Measurements from ENCODE around the gene SYNDIG1. TPM values are rescaled to one million over a fixed set of nuclear protein-coding genes. Genes with fewer than 3 reads are reported as not detected.

The SYNDIG1 gene
- total RNA-seq, 6 experiments from 2014 or later = 0.14 to 0.31 TPM; not detected in 4

DNA sequence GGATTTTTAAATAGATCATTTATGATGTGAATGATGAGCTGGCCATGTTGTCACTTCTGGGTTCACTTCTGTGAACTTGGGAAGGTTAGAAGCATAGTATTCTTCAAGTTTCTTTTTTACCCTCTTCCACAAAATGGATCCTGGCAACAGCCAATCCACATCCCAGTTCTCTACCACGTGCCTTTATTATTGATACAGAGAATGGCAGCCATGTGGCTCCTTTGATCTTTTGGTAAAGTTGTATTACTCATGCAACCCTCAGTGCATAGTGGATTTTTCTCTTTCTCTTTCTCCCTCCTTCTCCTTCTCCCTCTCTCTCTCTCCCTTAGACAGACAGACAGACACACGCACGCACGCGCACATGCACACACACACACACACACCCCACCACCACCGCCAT lies 50.0 kb downstream of the SYNDIG1 start:
- TF ChIP-seq, protein P1, sequence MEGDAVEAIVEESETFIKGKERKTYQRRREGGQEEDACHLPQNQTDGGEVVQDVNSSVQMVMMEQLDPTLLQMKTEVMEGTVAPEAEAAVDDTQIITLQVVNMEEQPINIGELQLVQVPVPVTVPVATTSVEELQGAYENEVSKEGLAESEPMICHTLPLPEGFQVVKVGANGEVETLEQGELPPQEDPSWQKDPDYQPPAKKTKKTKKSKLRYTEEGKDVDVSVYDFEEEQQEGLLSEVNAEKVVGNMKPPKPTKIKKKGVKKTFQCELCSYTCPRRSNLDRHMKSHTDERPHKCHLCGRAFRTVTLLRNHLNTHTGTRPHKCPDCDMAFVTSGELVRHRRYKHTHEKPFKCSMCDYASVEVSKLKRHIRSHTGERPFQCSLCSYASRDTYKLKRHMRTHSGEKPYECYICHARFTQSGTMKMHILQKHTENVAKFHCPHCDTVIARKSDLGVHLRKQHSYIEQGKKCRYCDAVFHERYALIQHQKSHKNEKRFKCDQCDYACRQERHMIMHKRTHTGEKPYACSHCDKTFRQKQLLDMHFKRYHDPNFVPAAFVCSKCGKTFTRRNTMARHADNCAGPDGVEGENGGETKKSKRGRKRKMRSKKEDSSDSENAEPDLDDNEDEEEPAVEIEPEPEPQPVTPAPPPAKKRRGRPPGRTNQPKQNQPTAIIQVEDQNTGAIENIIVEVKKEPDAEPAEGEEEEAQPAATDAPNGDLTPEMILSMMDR (IDR thresholded peaks at IDR 0.05) = no peak
- H3K27ac Mint-ChIP-seq = no peak overlapping the region
- no peak overlapping the region for H3K4me3 Mint-ChIP-seq
- peaks cover 14% of the 10 kb centered on the region for H3K27me3 Mint-ChIP-seq (ENCODE audit: insufficient read depth)
- H3K9me3 Mint-ChIP-seq = no peaks in the 10 kb centered on the region
- DNase-seq = no peak
- H3K36me3 Mint-ChIP-seq (ENCODE audit: low read depth) = no peaks in the 10 kb centered on the region
- no peaks in the 10 kb centered on the region for H3K4me1 Mint-ChIP-seq (ENCODE audit: low read depth)

DNA sequence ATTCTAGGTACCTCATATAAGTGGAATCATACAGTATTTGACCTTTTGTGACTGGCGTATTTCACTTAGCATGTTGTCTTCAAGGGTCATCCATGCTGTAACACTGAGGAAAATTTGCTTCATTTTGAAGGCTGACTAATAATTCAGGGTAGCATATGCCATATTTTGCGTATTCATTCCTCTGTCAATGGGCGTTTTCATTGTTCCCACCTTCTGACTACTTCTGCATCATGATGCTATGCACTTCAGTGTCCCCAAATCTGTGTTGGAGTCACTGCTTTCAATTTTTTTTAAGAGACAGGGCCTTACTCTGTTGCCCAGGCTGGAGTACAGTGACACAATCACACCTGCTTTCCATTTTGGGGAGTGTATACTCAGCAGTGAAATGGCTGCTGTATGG lies 51.6 kb downstream of the SYNDIG1 start:
- Mint-ChIP-seq H3K36me3 (ENCODE audit: low read depth) (no peaks in the 10 kb centered on the region), H3K27ac (no peak overlapping the region), H3K27me3 (ENCODE audit: insufficient read depth) (peaks cover 16% of the 10 kb centered on the region), H3K4me3 (no peak overlapping the region), H3K9me3 (no peaks in the 10 kb centered on the region), H3K4me1 (ENCODE audit: low read depth) (no peaks in the 10 kb centered on the region)
- no peak for DNase-seq
- TF ChIP-seq, protein P1 (IDR thresholded peaks at IDR 0.05) = no peak

DNA sequence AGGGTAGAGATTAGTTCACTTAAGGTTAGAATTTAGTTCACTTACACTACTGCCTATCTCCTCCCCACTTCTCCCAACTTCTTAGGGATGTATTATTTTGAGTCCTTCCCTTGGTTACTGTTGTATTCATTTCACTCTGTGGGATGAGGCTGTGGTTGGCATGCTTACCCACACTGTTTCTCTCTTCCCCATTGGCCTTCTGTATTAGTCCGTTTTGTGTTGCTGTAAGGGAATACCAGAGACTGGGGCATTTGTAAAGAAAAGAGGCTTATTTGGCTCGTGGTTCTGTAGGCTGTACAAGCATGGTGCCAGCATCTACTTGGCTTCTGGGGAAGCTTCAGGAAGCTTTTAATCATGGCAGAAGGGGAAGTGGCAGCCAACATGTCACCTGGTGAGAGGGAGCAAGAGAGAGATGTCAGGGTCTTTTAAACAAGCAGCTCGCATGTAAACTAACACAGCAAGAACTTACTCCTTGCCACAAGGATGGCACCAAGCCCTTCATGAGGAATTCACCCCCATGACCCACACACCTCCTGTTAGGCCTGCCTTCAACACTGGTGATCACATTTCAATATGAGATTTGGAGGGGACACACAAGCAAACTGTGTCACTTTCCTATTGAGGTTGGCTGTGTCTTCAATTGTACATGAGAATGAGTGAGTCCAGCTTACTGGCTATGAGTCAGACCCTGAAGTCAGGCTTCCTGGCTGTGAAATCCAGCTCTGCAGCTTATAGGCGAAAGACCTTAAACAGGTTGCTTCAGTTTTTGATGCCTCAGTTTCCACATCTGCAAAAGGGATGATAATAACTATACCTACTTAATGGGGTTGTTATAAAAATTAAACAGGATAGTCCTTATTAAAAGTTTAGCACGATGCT lies 53.3 kb downstream of the SYNDIG1 start:
- DNase-seq = no peak
- TF ChIP-seq, protein P1 (IDR thresholded peaks at IDR 0.05) = no peak
- Mint-ChIP-seq H3K4me1 (ENCODE audit: low read depth) (no peaks in the 10 kb centered on the region), H3K36me3 (ENCODE audit: low read depth) (no peaks in the 10 kb centered on the region), H3K9me3 (no peaks in the 10 kb centered on the region), H3K4me3 (no peak overlapping the region), H3K27me3 (ENCODE audit: insufficient read depth) (peaks cover 16% of the 10 kb centered on the region), H3K27ac (no peak overlapping the region)

DNA sequence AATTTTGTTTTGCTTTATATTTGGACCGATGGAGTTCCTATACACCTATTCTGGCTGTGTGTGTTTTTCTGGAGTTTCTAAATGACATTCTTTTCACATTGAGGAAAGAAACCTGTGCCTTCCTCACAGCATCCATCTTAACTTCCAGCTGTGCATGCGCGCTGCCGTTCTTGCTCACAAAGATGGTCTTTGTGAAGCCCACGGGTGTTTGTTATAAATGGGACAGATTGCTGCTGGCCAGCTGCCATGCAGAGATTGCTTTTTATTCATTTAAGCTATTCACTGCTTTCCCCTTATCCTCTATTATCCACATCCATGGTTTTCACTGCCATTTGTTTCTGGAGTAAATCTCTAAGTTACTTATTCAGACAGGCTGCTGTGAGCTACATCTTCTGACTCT lies 54.2 kb downstream of the SYNDIG1 start:
- Mint-ChIP-seq H3K4me3 (no peak overlapping the region), H3K27ac (no peak overlapping the region), H3K9me3 (no peaks in the 10 kb centered on the region), H3K36me3 (ENCODE audit: low read depth) (no peaks in the 10 kb centered on the region), H3K4me1 (ENCODE audit: low read depth) (no peaks in the 10 kb centered on the region), H3K27me3 (ENCODE audit: insufficient read depth) (peaks cover 16% of the 10 kb centered on the region)
- TF ChIP-seq, protein P1 (IDR thresholded peaks at IDR 0.05) = no peak
- DNase-seq = no peak

DNA sequence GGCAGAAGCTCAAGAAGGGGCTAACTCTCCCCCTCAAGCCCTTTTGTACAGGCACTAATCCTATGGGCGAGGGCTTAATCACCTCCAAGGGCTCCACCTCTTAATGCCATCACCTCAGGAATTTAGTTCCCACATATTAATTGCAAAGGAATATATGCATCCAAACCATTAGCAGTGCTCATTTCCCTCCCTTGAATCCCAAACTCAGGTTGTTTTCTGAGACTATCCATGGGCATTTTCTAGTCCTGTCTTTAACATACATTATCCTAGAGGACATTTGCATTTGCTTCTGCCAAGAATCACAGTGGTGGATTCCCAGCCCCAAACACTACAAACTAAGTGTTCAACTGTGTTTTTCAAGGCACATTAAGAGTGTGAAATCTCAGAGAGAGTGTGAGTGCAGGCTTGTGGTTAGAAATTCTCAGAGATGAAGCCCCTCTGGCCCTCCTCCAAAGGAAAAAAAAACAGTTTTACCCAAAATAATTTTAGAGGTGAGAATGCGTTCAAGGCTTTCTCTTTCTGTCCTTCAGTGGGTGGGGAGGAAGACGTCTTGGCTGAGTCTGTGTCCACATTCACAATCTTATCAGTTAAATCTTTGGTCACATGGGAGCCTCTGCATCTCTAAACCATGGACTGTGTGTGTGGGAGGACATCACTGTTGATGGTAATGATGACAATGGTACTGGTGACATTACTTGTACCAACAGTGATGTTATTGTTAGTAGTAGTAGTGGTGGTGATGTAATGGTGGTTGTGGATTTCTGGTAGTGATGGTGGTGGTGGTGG lies 59.3 kb downstream of the SYNDIG1 start:
- no peak overlapping the region for H3K4me3 Mint-ChIP-seq
- no peaks in the 10 kb centered on the region for H3K36me3 Mint-ChIP-seq (ENCODE audit: low read depth)
- no peaks in the 10 kb centered on the region for H3K9me3 Mint-ChIP-seq
- TF ChIP-seq, protein P1 (IDR thresholded peaks at IDR 0.05) = no peak
- peaks cover 8% of the 10 kb centered on the region for H3K27me3 Mint-ChIP-seq (ENCODE audit: insufficient read depth)
- no peak overlapping the region for H3K27ac Mint-ChIP-seq
- H3K4me1 Mint-ChIP-seq (ENCODE audit: low read depth) = no peaks in the 10 kb centered on the region
- no peak for DNase-seq
